GM10847 (cell line): Measurements from ENCODE around the gene SUPT3H.

Source experiments
- POLR2A ChIP-seq: IDR thresholded peaks from 2 replicates; pipeline ENCODE4 v1.6.1; 2011; ENCODE audit not compliant: insufficient read length; ENCODE audit errors: extremely low read depth

SUPT3H gene

DNA sequence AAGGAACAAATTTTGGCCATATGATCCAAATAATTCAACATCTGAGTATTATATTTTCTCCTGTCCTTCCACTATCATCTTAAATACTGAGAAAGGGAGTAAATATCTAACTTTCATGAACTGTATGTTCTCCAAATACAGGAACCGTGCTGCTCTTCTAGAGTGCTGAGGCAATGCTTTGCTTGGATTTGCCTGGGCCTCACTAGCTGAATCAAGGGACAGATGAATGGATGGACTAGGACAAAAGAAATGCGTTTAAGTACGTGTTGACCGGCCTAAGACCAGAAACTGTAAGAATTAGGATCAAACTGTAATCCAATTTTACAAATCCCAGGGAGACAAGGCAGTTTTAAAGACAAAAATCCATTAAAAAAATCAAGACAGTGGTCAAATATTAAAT lies 412.0 kb downstream of the SUPT3H start:
- TF ChIP-seq POLR2A: no peak

DNA sequence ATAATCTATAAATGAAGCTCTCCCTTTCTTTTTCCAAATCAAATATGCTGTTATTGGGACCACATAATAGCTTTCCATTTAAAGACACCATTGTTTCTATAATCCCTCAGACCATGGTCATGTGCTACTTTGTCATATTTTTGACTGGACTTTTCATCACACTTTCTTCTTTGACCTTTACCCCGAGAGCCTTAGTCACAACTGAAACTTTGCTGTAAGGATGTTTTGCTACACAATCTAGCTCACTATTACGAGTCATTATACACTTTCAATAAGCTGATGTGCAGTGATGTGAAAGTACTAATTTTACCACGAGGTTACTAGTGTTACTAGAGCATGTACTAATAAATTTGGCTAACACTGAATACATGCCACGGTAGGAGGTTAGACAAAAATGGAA lies 416.8 kb downstream of the SUPT3H start:
- no peak for TF ChIP-seq POLR2A

- TF ChIP-seq POLR2A: no peak
These were observed 418.1 kb downstream of the SUPT3H start for GRCh38 chr6:44959651-44960050.

- no peak for TF ChIP-seq POLR2A
These were observed 420.6 kb downstream of the SUPT3H start for GRCh38 chr6:44957156-44957555.

GRCh38 chr6:44956396-44956795 lies 421.3 kb downstream of the SUPT3H start:
- TF ChIP-seq POLR2A: no peak

GRCh38 chr6:44955145-44955544 lies 422.6 kb downstream of the SUPT3H start:
- no peak for TF ChIP-seq POLR2A

DNA sequence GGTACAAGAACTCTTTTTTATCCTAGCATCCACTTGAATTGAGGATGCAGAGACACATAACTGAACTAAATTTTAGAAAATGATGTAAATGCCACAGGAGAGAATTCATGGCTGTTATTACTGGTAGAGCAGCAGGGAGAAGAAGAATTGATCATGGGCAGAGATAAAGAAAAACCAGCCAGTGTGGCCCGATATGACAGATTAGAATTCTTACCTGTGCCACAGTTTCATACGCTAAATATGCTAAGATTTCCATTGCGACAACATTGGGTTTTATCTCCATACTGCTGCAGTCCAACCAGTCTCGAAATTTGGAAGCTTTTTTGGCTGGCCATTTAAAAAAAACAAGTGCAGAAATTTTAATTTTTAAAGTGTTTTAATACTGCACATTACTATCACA lies 423.5 kb downstream of the SUPT3H start:
- TF ChIP-seq POLR2A: no peak

- TF ChIP-seq POLR2A: no peak
These were observed 426.4 kb downstream of the SUPT3H start for GRCh38 chr6:44951253-44951747.

GRCh38 chr6:44949596-44950201 lies 428.0 kb downstream of the SUPT3H start:
- TF ChIP-seq POLR2A: no peak

GRCh38 chr6:44943541-44943940 lies 434.2 kb downstream of the SUPT3H start:
- TF ChIP-seq POLR2A: no peak

GRCh38 chr6:44942798-44943197 lies 434.9 kb downstream of the SUPT3H start:
- TF ChIP-seq POLR2A: no peak

DNA sequence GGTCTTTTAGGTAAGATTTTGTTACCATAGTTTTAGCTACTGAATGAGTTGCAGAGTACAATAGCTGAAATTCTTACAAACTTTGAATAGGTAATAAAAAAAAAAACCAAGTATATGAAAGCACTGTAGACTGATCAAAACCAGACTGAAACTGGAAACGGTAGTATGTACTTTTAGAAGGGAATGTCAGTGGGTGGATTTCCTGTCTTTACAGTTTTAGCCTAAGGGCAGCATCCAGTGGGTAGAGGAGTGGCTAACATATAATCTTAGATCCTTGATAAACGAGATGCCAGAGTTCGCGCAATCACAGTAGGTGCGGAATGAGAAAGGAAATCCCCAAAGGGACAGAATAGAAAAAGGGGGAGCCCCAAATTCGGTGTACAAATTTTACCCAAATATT lies 435.5 kb downstream of the SUPT3H start:
- no peak for TF ChIP-seq POLR2A

DNA sequence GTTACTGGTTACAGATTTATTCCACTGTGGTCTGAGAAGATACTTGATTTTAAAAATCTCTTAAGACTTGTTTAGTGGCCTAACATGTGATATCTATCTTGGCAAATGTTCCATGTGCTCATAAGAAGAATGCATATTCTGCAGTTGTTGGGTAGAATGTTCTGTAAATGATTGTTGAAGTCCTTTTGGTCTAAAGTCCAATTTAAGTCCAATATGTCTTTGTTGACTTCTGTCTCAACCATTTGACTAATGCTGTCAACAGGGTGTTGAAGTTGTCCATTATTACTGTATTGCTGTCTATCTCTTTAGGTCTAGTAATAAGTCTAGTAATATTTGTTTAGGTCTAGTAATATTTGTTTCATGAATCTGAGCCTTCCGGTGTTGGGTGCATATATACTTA lies 437.4 kb downstream of the SUPT3H start:
- TF ChIP-seq POLR2A: no peak

- no peak for TF ChIP-seq POLR2A
These were observed 441.9 kb downstream of the SUPT3H start for GRCh38 chr6:44935693-44936300.

GRCh38 chr6:44933108-44933507 lies 444.6 kb downstream of the SUPT3H start:
- no peak for TF ChIP-seq POLR2A

DNA sequence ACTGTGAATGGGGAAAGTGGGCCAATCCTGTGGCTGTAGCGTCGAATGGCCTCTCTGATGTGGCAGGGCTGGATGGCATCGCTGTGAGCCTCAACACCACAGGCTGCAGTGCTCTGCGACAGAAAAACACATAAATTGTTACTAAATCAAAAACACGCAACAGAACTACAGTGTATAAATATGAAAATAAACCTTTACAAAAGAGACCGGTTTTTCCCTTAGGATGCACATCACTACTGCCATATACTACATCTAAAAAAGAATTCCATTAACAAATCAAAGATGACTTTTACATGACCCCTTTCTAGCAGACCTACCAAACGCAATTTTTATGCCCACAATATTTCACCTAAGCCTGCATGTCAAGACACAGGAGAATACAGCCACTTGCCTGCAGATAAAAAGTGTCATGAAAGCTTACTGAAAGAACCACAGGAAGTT lies 445.1 kb downstream of the SUPT3H start:
- TF ChIP-seq POLR2A: no peak

DNA sequence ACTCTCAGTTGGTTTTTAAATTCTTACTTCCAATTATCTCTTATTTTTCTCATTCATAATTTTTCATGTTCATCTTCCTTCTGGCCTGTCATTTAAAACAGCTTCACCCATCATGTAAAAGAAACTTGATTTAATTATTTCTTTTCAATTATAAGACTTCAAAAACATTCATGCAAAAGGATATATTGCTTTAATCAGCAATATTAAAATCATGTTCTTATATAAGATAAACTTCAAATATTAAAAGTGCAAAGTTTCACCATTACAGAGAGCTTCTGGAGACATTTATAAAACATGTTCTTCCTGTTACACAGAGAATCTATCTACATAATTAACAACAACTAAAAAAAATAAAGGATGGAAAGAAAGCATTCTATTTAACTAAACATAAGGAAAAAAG lies 446.3 kb downstream of the SUPT3H start:
- no peak for TF ChIP-seq POLR2A
